ENCODE measurements around the gene IL4R.

- TF ChIP-seq MXI1 (conservative IDR thresholded peaks at IDR 0.05; ENCODE audit: poor library complexity, severe bottlenecking) (no peak), EP300 (conservative IDR thresholded peaks at IDR 0.05; ENCODE audit: poor library complexity, severe bottlenecking) (no peak), POLR2AphosphoS5 (IDR thresholded peaks at IDR 0.05) (no peak), CTCF (IDR thresholded peaks at IDR 0.05; ENCODE audit: poor library complexity, severe bottlenecking) (no peak), TAF1 (IDR thresholded peaks at IDR 0.05; ENCODE audit: low read depth) (no peak)
- TF ChIP-seq, protein P1, sequence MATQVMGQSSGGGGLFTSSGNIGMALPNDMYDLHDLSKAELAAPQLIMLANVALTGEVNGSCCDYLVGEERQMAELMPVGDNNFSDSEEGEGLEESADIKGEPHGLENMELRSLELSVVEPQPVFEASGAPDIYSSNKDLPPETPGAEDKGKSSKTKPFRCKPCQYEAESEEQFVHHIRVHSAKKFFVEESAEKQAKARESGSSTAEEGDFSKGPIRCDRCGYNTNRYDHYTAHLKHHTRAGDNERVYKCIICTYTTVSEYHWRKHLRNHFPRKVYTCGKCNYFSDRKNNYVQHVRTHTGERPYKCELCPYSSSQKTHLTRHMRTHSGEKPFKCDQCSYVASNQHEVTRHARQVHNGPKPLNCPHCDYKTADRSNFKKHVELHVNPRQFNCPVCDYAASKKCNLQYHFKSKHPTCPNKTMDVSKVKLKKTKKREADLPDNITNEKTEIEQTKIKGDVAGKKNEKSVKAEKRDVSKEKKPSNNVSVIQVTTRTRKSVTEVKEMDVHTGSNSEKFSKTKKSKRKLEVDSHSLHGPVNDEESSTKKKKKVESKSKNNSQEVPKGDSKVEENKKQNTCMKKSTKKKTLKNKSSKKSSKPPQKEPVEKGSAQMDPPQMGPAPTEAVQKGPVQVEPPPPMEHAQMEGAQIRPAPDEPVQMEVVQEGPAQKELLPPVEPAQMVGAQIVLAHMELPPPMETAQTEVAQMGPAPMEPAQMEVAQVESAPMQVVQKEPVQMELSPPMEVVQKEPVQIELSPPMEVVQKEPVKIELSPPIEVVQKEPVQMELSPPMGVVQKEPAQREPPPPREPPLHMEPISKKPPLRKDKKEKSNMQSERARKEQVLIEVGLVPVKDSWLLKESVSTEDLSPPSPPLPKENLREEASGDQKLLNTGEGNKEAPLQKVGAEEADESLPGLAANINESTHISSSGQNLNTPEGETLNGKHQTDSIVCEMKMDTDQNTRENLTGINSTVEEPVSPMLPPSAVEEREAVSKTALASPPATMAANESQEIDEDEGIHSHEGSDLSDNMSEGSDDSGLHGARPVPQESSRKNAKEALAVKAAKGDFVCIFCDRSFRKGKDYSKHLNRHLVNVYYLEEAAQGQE (IDR thresholded peaks at IDR 0.05; ENCODE audit: borderline replicate concordance) = no peak
These were observed 49.6 kb upstream of the IL4R start for GRCh38 chr16:27264151-27264550.
